NCI-H345 (cell line): ENCODE data around the gene LYPD6.
A peak's percentile ranks its signal among the peaks of the same experiment; 100 is the strongest.
"Not testable (repeated sequence)": the region's sequence is repeated elsewhere in the genome, so short reads cannot be mapped to it uniquely, and the experiment has no call there.

Experiments used
- DNase-seq: peaks from one replicate; lab custom pipeline; 2025; lab: John Stamatoyannopoulos, UW

Gene LYPD6

GRCh38 chr2:149451417-149452165 lies 121.2 kb downstream of the LYPD6 start:
- no peak for DNase-seq

GRCh38 chr2:149456285-149456684 lies 125.9 kb downstream of the LYPD6 start:
- no peak for DNase-seq

GRCh38 chr2:149458502-149458901 lies 128.1 kb downstream of the LYPD6 start:
- no peak for DNase-seq

GRCh38 chr2:149463328-149464002 lies 133.1 kb downstream of the LYPD6 start:
- DNase-seq, result no peak

GRCh38 chr2:149464396-149464795 lies 134.0 kb downstream of the LYPD6 start:
- DNase-seq, result no peak

GRCh38 chr2:149465873-149466272 lies 135.5 kb downstream of the LYPD6 start:
- no peak for DNase-seq

- no peak for DNase-seq
Observed at GRCh38 chr2:149466635-149467034, 136.2 kb downstream of the LYPD6 start.

- no peak for DNase-seq
Observed at GRCh38 chr2:149467436-149467835, 137.0 kb downstream of the LYPD6 start.

GRCh38 chr2:149468636-149469035 lies 138.2 kb downstream of the LYPD6 start:
- DNase-seq, result no peak

- no peak for DNase-seq
Observed at GRCh38 chr2:149470046-149470445, 139.7 kb downstream of the LYPD6 start.

- DNase-seq, result no peak
Observed at GRCh38 chr2:149472413-149472812, 142.0 kb downstream of the LYPD6 start.

GRCh38 chr2:149473068-149473467 lies 142.7 kb downstream of the LYPD6 start:
- no peak for DNase-seq

- no peak for DNase-seq
Observed at GRCh38 chr2:149473521-149473920, 143.1 kb downstream of the LYPD6 start.

GRCh38 chr2:149483004-149483605 lies 152.7 kb downstream of the LYPD6 start:
- DNase-seq, result no peak

GRCh38 chr2:149486664-149487063 lies 156.3 kb downstream of the LYPD6 start:
- no peak for DNase-seq

- DNase-seq, result no peak
Observed at GRCh38 chr2:149487189-149487588, 156.8 kb downstream of the LYPD6 start.

GRCh38 chr2:149488706-149489440 lies 158.5 kb downstream of the LYPD6 start:
- no peak for DNase-seq

GRCh38 chr2:149489452-149489851 lies 159.1 kb downstream of the LYPD6 start:
- DNase-seq, result no peak

- DNase-seq, result no peak
Observed at GRCh38 chr2:149490296-149490695, 159.9 kb downstream of the LYPD6 start.

- no peak for DNase-seq
Observed at GRCh38 chr2:149492923-149493322, 162.5 kb downstream of the LYPD6 start.

GRCh38 chr2:149499204-149499603 lies 168.8 kb downstream of the LYPD6 start:
- not testable (repeated sequence) for DNase-seq

GRCh38 chr2:149506808-149507207 lies 176.4 kb downstream of the LYPD6 start:
- DNase-seq, result peak; percentile 7
